Colon (tissue), 2 donors: ENCODE measurements around the gene VRK1.
"Not testable (repeated sequence)": the region's sequence is repeated elsewhere in the genome, so short reads cannot be mapped to it uniquely, and the experiment has no call there.

Source experiments
- FAIRE-seq: peaks from 2 replicates; lab custom pipeline; 2012; peaks lifted over from hg19 to GRCh38; lab: Jason Lieb, UNC
- donor health status: control.
- donor health status: control.

Gene VRK1, protein sequence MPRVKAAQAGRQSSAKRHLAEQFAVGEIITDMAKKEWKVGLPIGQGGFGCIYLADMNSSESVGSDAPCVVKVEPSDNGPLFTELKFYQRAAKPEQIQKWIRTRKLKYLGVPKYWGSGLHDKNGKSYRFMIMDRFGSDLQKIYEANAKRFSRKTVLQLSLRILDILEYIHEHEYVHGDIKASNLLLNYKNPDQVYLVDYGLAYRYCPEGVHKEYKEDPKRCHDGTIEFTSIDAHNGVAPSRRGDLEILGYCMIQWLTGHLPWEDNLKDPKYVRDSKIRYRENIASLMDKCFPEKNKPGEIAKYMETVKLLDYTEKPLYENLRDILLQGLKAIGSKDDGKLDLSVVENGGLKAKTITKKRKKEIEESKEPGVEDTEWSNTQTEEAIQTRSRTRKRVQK

GRCh38 chr14:96796851-96797581 lies at the start of gene VRK1:
TSS of gene VRK1 (plus strand) at chr14:96797382. CDS start at chr14:96833472, 36,090 bp downstream.
- peak; percentile 62 for FAIRE-seq

DNA sequence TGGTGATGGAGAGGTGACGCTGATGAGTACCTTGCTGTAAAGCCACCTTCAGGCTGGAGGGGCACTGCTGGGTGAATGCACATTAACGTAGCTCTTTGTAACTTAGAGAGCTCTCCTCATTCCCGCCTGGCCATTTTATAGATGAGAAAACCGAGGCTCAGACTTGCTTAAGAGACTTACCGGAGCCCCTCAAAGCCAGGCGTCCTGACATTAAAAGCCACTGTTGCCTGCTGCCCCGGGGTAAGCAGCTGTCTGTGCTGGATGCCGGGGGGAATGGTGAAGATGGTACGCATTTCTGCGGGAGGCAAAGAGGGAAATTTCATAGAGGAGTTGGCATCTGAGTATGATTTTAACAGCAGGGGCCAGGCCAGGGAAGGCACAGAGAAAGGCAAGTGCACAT lies 49.6 kb upstream of the VRK1 start:
- FAIRE-seq, result no peak

DNA sequence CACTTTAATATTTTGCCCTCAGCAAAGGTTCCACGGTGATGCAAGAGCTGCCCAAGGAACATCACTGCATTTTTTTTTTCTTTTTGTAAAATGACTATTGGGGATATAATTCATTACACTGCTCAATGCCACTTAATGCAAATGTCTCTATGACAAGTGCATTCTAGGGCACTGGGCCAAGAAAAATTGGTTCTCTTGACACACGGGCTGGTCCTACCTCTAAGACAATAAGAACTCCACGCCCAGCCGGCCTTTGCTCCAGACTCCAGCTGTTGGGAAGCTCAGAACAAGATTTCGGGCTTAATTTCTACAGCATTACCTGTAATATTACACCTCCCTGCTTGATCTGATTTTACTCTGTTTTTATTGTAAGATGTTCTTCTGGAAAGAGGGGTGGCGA lies 48.8 kb upstream of the VRK1 start:
- FAIRE-seq, result no peak

GRCh38 chr14:96751505-96751904 lies 45.7 kb upstream of the VRK1 start:
- no peak for FAIRE-seq

DNA sequence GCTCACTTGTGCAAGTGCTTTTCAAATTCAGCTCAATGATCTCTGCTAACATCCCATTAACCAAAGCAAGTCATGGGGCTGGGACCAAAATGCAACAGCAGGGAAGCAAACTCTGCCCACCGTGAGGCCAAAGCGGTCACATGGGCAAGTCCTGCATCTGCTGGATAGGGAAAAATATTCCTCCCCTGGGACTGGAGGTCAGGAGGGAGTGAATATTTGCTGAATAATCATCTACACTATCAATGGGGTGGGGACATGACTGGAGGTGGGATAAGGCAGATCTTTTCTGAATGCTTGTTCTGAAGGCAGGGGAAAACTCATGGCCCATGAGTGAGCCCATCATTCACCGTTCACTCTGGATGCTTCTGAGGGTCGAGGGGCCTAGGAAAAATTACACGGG lies 45.1 kb upstream of the VRK1 start:
- no peak for FAIRE-seq

DNA sequence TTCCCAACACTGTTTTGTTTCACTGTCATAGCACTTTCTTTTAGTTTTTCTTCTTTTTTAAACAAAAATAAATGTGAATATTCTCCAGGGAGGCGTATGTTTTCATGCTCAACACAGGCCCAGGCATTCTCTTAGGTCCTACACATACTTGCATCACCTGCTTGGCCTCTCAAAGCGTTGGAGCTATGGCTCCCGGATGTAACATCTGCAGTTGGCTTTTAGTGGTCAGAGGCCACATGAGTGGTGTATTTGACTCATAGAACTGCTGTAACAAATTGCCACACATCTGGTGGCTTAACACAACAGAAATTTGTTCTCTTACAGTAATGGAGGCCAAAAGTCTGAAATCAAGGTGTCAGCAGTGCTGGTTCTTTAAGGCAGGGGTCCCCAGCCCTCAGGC lies 44.6 kb upstream of the VRK1 start:
- no peak for FAIRE-seq

- FAIRE-seq, result no peak
Observed at GRCh38 chr14:96754162-96754844, 42.9 kb upstream of the VRK1 start.

DNA sequence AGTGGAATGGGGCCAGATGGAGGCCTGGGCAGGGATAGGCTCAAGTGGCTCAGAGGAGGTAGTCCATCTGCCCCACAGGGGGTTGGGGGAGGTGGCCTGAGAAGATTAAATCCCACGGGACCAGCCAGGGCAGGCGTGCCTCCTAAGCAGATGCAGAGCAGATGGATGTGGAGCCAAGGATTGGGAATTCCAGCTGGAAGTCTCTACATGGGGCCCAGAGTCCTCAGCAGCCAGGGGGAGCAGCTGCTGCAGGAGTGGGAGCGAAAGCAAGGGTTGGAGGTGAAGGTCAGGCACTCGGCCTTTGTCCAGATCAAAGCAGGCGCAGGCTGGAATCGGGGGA lies 42.4 kb upstream of the VRK1 start:
- FAIRE-seq, result no peak

GRCh38 chr14:96756745-96757144 lies 40.4 kb upstream of the VRK1 start:
- FAIRE-seq, result no peak

GRCh38 chr14:96757456-96757855 lies 39.7 kb upstream of the VRK1 start:
- FAIRE-seq, result no peak

GRCh38 chr14:96761066-96761465 lies 36.1 kb upstream of the VRK1 start:
- no peak for FAIRE-seq

DNA sequence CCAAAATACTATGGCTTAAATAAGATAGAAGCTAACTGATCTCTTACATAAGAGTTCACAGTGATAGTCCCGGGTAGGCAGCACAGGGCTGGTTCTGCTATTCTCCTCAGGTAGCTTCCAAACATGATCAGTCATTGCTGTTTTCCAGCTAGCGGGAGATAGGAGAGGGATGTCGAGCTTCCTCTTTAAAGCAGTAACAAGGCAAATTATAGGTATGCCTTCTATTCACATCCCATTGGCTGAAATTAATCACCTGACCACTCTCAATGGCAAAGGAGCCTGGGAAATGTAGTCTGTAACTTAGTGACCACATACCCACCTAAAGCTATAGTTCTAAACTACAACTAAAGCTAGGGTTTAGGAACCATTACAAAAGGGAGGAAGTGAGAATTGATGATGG lies 34.5 kb upstream of the VRK1 start:
- FAIRE-seq, result no peak

GRCh38 chr14:96764012-96764411 lies 33.2 kb upstream of the VRK1 start:
- FAIRE-seq, result no peak

- FAIRE-seq, result not testable (repeated sequence)
Observed at GRCh38 chr14:96765205-96765604, 32.0 kb upstream of the VRK1 start.

- FAIRE-seq, result no peak
Observed at GRCh38 chr14:96772929-96773328, 24.3 kb upstream of the VRK1 start.

GRCh38 chr14:96776791-96777190 lies 20.4 kb upstream of the VRK1 start:
- no peak for FAIRE-seq

DNA sequence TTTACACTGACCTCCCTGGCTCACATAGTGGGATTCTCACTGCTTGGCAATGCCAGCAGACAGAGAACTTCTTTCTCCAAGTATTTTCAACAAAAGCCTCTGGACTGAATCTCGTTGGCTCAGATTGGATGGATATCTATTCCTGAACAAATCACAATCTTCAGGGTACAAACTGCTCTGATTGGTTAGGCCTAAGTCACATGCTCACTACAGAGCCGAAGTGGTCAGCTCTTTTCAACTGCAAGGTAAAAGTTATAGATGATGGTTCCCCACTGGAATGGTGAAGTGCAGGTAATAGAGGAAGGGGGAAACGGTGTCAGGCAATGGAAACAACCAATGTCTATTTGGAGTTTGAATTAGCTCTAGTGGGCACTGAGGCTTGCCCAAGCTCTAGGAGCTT lies 16.7 kb upstream of the VRK1 start:
- no peak for FAIRE-seq

- no peak for FAIRE-seq
Observed at GRCh38 chr14:96781371-96781770, 15.8 kb upstream of the VRK1 start.

GRCh38 chr14:96782436-96782835 lies 14.7 kb upstream of the VRK1 start:
- no peak for FAIRE-seq

DNA sequence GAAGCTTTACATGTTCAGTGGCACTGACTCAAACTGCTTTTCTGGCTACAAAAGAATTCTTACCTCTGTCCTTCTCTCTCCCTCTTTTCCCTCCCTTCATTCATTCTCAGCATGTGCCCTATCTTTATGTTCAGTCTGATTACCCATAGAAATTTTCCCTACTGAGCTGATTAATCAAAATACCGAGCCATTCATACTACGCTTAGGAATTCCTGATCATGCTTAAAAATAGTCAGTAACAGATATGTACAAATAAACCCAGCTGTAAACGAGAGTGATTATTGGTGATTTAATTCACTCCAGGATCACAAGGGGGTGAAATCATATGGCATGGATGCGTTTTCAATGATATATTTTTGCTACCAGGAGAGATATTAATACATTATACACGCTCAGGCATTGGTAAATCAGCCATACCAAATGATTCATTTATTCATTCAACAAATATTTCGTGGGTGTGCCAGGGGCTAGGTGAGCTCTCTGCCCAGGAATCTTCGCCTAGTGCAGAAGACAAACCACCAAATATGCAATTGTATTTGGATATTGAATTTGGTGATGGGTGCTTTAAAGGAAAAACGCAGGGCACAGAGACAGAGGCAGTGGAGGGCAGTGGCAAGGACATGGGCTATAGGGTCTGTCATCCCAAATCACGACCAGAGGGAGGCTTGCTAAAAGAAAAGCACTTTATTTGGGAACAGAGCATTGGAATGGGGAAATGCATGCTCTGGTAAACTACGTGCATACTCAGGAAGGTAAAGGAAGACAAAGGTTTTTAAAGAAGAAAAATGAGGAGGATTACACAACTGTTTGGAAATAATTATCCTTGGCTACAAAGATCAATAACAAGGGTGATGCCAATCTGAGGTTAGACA lies 13.9 kb upstream of the VRK1 start:
- no peak for FAIRE-seq

- no peak for FAIRE-seq
Observed at GRCh38 chr14:96783915-96784224, 13.3 kb upstream of the VRK1 start.

- no peak for FAIRE-seq
Observed at GRCh38 chr14:96790186-96790585, 7.0 kb upstream of the VRK1 start.
